Effector memory CD8-positive, alpha-beta T cell (primary cell): ENCODE data around the gene AMOT.

Source experiments
- ATAC-seq: fragments of 150-1000 bp; cut with Tn5 transposase; replicated peaks from 2 replicates; pipeline ENCODE4 v1.10.0; 2021; ENCODE audit warnings: mild to moderate bottlenecking, moderate library complexity
- DNase-seq, 3 experiments: peaks; one replicate each; pipeline ENCODE4 v3.0.0; 2021
- H3K27ac Mint-ChIP-seq, 2 donors: one replicate each; pipeline ENCODE4 v1.8.0; 2022; ENCODE audit warnings: mild to moderate bottlenecking in 2 of 2, mixed read lengths in 2 of 2, moderate library complexity in 2 of 2
- H3K27me3 Mint-ChIP-seq, 2 donors: one replicate each; pipeline ENCODE4 v1.8.0; 2022; ENCODE audit warnings: mixed read lengths in 2 of 2
- H3K36me3 Mint-ChIP-seq: one replicate; pipeline ENCODE4 v1.8.0; 2022; ENCODE audit warnings: mild to moderate bottlenecking, moderate library complexity, mixed read lengths; ENCODE audit not compliant: insufficient read depth
- H3K4me1 Mint-ChIP-seq, 2 donors: one replicate each; pipeline ENCODE4 v1.8.0; 2022; ENCODE audit warnings: low read depth in 2 of 2, mixed read lengths in 2 of 2
- H3K4me3 Mint-ChIP-seq, 2 donors: one replicate each; pipeline ENCODE4 v1.8.0; 2022; ENCODE audit warnings: mild to moderate bottlenecking in 2 of 2, mixed read lengths in 2 of 2, moderate library complexity in 2 of 2
- H3K9me3 Mint-ChIP-seq, 2 donors: one replicate each; pipeline ENCODE4 v1.8.0; 2022; ENCODE audit warnings: mixed read lengths in 2 of 2

Gene AMOT

DNA sequence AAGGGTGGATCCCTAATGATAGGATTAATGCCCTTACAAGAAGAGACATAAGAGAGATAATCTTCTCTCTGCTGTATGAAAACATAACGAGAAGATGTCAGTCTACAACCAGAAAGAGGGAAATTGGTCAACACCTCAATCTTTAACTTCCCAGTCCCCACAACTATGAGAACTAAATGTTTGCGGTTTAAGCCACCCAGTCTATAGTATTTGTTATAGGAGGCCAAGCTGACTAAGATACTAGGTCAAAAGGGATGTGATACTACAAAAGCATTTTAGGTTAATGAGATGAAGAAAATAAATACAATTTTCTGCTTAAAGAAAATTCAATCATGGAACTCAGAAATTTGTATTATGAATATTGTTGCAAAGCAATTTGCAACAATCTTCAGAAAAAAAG lies 105.5 kb downstream of the AMOT start:
- Mint-ChIP-seq H3K27ac (no peak overlapping the region), H3K4me3 (no peak overlapping the region), H3K4me1 (peaks cover 0 to 3% of the 10 kb centered on the region in 2 donors), H3K36me3 (no peaks in the 10 kb centered on the region), H3K9me3 (no peaks in the 10 kb centered on the region), H3K27me3 (peaks cover 0 to 4% of the 10 kb centered on the region in 2 donors)
- ATAC-seq: no peak
- DNase-seq: no peak

DNA sequence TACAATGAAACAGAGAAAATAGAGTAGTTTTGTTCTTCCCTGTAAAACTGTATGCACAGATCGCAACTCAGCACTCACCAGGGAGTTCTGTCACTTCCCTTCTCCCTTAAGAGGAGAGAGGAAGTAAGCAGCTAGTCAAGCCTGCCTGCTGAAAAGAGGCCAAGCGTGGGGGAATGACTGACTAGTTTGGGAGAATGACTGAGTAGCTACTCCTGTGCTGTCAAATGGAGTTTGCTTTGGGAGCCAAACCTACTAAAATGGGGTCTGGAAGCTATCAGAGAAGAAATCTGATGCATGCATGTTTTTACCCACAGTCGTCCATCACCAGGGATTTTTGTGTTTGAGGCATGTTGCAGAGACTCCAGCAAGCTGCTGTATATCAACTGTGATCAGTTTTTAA lies 106.3 kb downstream of the AMOT start:
- Mint-ChIP-seq H3K4me3 (no peak overlapping the region), H3K27ac (no peak overlapping the region), H3K36me3 (no peaks in the 10 kb centered on the region), H3K9me3 (no peaks in the 10 kb centered on the region), H3K27me3 (peaks cover 0 to 4% of the 10 kb centered on the region in 2 donors), H3K4me1 (peaks cover 0 to 3% of the 10 kb centered on the region in 2 donors)
- DNase-seq (no peak), ATAC-seq (no peak)

DNA sequence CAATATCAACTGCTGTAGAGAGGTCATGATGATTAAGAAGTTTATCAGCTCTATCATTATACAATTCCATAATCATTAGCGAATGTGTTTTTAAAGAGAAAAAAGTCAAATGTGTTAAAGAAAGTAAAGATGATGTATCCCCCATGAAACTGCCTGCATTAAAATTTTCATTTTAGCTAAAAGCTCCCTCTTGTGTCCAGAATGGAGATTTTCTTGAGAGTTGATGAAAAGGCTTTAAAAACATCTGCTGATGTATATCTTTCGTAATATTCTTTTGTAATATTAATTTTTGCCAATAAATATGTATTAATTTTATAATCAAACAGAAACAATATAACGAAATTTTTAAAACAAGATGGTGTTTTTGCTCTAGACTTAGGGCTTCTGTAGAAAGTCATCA lies 108.8 kb downstream of the AMOT start:
- H3K36me3 Mint-ChIP-seq: no peaks in the 10 kb centered on the region
- no peak overlapping the region for H3K4me3 Mint-ChIP-seq
- no peak for DNase-seq
- H3K27me3 Mint-ChIP-seq: peaks cover 0 to 4% of the 10 kb centered on the region in 2 donors
- no peaks in the 10 kb centered on the region for H3K9me3 Mint-ChIP-seq
- no peak for ATAC-seq
- H3K4me1 Mint-ChIP-seq: peaks cover 0 to 3% of the 10 kb centered on the region in 2 donors
- H3K27ac Mint-ChIP-seq: no peak overlapping the region
